Tibial nerve (tissue), 3 donors: Measurements from ENCODE around the gene ATP23.

Experiments used
- POLR2A ChIP-seq, 2 donors: fragments of 450-650 bp; IDR thresholded peaks; one replicate each; pipeline ENCODE4 v1.6.1; 2017; ENCODE audit warnings: antibody characterized with exemption in 2 of 2, mild to moderate bottlenecking in 2 of 2, moderate library complexity in 2 of 2
- TF ChIP-seq, protein P1 (sequence below), 5 experiments: fragments of 200-600 bp in 3 of 5; fragments of 450-650 bp in 2 of 5; sonication (generic) in 3 of 5; IDR thresholded peaks; one replicate each; pipeline ENCODE4 v1.5.1; 2016 to 2019; ENCODE audit warnings: antibody characterized with exemption in 5 of 5, mild to moderate bottlenecking in 3 of 5, moderate library complexity in 2 of 5

DNA sequence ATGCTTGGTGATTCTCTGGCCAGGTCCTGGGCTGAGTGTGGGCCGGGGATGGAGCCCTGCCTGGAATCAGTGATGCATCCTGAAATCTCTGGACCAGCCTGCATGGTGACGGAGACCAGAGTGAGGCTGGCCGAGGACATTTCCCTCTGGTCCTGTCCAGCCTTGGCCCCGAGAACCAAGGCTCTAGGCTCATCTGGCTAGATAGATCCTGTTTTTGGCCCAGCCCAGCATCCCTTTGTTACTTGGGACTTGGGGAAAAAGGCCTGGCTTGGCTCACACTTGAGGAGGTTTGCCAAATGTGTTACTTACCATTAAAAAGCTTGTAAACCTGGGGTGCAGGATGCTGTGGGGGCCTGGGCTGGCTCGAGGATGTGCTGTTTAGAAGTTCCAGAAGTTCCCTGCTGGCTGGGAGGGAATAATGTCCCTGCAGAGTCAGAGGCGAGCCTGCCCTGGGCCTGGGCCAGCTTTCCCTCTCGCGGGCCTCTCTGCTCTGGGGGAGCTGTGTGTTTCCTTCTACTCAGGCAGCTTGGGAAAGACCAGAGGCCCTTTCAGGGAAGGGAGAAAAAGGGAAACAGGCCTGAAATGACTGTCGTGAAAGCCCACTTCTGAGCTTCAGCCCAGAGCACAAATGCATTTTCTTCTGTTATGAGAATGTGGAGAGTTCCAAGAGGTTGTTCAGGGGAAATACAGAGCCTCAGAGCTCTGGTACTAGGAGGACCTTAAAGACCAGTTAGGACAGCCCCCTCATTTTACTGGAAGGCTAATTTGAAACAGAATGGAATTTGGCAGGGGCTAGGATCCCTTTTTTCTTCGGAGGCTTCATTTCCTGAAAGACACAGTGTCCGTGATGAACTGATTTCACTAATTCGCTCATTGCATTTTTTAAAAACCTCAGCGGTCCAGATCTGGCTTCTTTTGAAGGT lies 47.7 kb upstream of the ATP23 start:
- peak in 1 of 2 donors; percentile 25 for TF ChIP-seq POLR2A (IDR thresholded peaks at IDR 0.05)
- TF ChIP-seq, protein P1, sequence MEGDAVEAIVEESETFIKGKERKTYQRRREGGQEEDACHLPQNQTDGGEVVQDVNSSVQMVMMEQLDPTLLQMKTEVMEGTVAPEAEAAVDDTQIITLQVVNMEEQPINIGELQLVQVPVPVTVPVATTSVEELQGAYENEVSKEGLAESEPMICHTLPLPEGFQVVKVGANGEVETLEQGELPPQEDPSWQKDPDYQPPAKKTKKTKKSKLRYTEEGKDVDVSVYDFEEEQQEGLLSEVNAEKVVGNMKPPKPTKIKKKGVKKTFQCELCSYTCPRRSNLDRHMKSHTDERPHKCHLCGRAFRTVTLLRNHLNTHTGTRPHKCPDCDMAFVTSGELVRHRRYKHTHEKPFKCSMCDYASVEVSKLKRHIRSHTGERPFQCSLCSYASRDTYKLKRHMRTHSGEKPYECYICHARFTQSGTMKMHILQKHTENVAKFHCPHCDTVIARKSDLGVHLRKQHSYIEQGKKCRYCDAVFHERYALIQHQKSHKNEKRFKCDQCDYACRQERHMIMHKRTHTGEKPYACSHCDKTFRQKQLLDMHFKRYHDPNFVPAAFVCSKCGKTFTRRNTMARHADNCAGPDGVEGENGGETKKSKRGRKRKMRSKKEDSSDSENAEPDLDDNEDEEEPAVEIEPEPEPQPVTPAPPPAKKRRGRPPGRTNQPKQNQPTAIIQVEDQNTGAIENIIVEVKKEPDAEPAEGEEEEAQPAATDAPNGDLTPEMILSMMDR (IDR thresholded peaks at IDR 0.05) = peak in 3 of 5 experiments; percentile 9 to 58 (median 56)
